Embryonic facial prominence (tissue), 1 donor: ENCODE measurements around the gene GRK6.

Source experiments
- DNase-seq: peaks from one replicate; pipeline ENCODE4 v3.0.0-alpha.2; 2016; ENCODE audit errors: extremely low spot score

GRK6 gene

GRCh38 chr5:177453852-177454396 lies 27.4 kb downstream of the GRK6 start:
- DNase-seq, result no peak

- peak; percentile 82 for DNase-seq
Observed at GRCh38 chr5:177454397-177455035, 28.0 kb downstream of the GRK6 start.

GRCh38 chr5:177455036-177455660 lies 28.7 kb downstream of the GRK6 start:
- peak; percentile 38 for DNase-seq

GRCh38 chr5:177455661-177456590 lies 29.4 kb downstream of the GRK6 start:
- DNase-seq, result peak; percentile 60

- DNase-seq, result no peak
Observed at GRCh38 chr5:177456591-177456964, 30.1 kb downstream of the GRK6 start.

GRCh38 chr5:177456976-177457851 lies 30.7 kb downstream of the GRK6 start:
- peak; percentile 76 for DNase-seq

- no peak for DNase-seq
Observed at GRCh38 chr5:177457852-177458681, 31.6 kb downstream of the GRK6 start.

GRCh38 chr5:177458912-177459350 lies 32.5 kb downstream of the GRK6 start:
- DNase-seq, result no peak

- DNase-seq, result no peak
Observed at GRCh38 chr5:177459357-177459756, 32.9 kb downstream of the GRK6 start.

GRCh38 chr5:177459819-177460628 lies 33.5 kb downstream of the GRK6 start:
- DNase-seq, result no peak

- DNase-seq, result no peak
Observed at GRCh38 chr5:177462021-177462670, 35.7 kb downstream of the GRK6 start.

GRCh38 chr5:177465044-177465443 lies 38.6 kb downstream of the GRK6 start:
- no peak for DNase-seq

GRCh38 chr5:177466861-177467260 lies 40.4 kb downstream of the GRK6 start:
- DNase-seq, result no peak

GRCh38 chr5:177467436-177467835 lies 41.0 kb downstream of the GRK6 start:
- DNase-seq, result no peak

- DNase-seq, result no peak
Observed at GRCh38 chr5:177468329-177468684, 41.8 kb downstream of the GRK6 start.

GRCh38 chr5:177468685-177469628 lies 42.5 kb downstream of the GRK6 start:
- DNase-seq, result no peak

GRCh38 chr5:177469750-177470525 lies 43.5 kb downstream of the GRK6 start:
- DNase-seq, result no peak
